PC-9 (cell line): ENCODE measurements around the gene SPAG9. TPM values are rescaled to one million over a fixed set of nuclear protein-coding genes. Genes with fewer than 3 reads are reported as not detected.
A peak's percentile ranks its signal among the peaks of the same experiment; 100 is the strongest.

Experiments used
- BruUV-seq: library from RNA; stranded (reverse); fragments of 400-500 nt; replicated peaks from 2 replicates; lab custom pipeline; 2021; lab: Mats Ljungman, UMichigan
- CTCF ChIA-PET: fragments of 300-600 bp; sonication (Branson Sonifier 250); formaldehyde crosslinking; loops from one replicate; lab custom pipeline; 2022; ENCODE audit warnings: antibody characterized with exemption; lab: Charles Lee
- POLR2A ChIA-PET: fragments of 300-600 bp; sonication (Branson Sonifier 250); formaldehyde crosslinking; loops from one replicate; lab custom pipeline; 2022; ENCODE audit warnings: antibody characterized with exemption; ENCODE audit not compliant: unreplicated experiment; lab: Charles Lee
- DNase-seq, 2 experiments: peaks; one replicate each; pipeline versions ENCODE4 v3.0.0 to v3.0.0-alpha.2; 2015 to 2022; ENCODE audit warnings: mixed read lengths in 1 of 2
- H2AFZ ChIP-seq: fragments of 200-600 bp; sonication (generic); 2 replicates; pipeline ENCODE4 v1.8.1; 2017; ENCODE audit warnings: antibody characterized with exemption
- H3F3A ChIP-seq: fragments of 200-600 bp; sonication (generic); 2 replicates; pipeline ENCODE4 v1.8.1; 2017; ENCODE audit warnings: antibody characterized with exemption, mild to moderate bottlenecking, low read depth; ENCODE audit not compliant: insufficient read depth
- H3K27ac ChIP-seq: fragments of 200-600 bp; sonication (generic); 2 replicates; pipeline ENCODE4 v1.6.1; 2016; ENCODE audit warnings: mixed run types
- H3K27me3 ChIP-seq: fragments of 200-600 bp; sonication (generic); 2 replicates; pipeline ENCODE4 v1.6.1; 2016; ENCODE audit warnings: low read depth, mixed run types; ENCODE audit not compliant: insufficient read depth
- H3K36me3 ChIP-seq: fragments of 200-600 bp; sonication (generic); 2 replicates; pipeline ENCODE4 v1.6.1; 2016; ENCODE audit warnings: low read depth, mixed run types
- H3K4me1 ChIP-seq: fragments of 200-600 bp; sonication (generic); replicated peaks from 2 replicates; pipeline ENCODE4 v1.6.1; 2016; ENCODE audit warnings: mixed run types; ENCODE audit not compliant: insufficient read depth
- H3K4me2 ChIP-seq: fragments of 200-600 bp; sonication (generic); 2 replicates; pipeline ENCODE4 v1.6.1; 2017; ENCODE audit warnings: mixed run types
- H3K4me3 ChIP-seq: fragments of 200-600 bp; sonication (generic); 2 replicates; pipeline ENCODE4 v1.6.1; 2016; ENCODE audit warnings: mixed run types
- H3K79me2 ChIP-seq: fragments of 200-600 bp; sonication (generic); 2 replicates; pipeline ENCODE4 v1.6.1; 2017; ENCODE audit warnings: low read depth, mixed run types
- H3K9me2 ChIP-seq: fragments of 200-600 bp; sonication (generic); 2 replicates; pipeline ENCODE4 v1.8.1; 2017; ENCODE audit warnings: mild to moderate bottlenecking; ENCODE audit not compliant: insufficient read depth
- H3K9me3 ChIP-seq: fragments of 200-600 bp; sonication (generic); 2 replicates; pipeline ENCODE4 v1.8.1; 2016; ENCODE audit warnings: low read depth; ENCODE audit not compliant: insufficient read depth
- H4K20me1 ChIP-seq: fragments of 200-600 bp; sonication (generic); 2 replicates; pipeline ENCODE4 v1.8.1; 2017; ENCODE audit not compliant: insufficient read depth
- EZH2 ChIP-seq: fragments of 200-600 bp; sonication (generic); IDR thresholded peaks from 2 replicates; pipeline ENCODE4 v1.8.0; 2017; ENCODE audit warnings: antibody characterized with exemption, low read depth
- intact Hi-C: fragments of 100-400 bp; cut with micrococcal nuclease; formaldehyde crosslinking; loops from one replicate; pipeline ENCODE4 v1.10.0; 2022; ENCODE audit not compliant: unreplicated experiment
- total RNA-seq: library from RNA; stranded (reverse); gene quantifications from 2 replicates; pipeline ENCODE4 v1.2.3, GENCODE V29; 2021
- TF ChIP-seq, protein P1 (sequence below): fragments of 200-600 bp; sonication (generic); conservative IDR thresholded peaks from 2 replicates; pipeline ENCODE4 v1.6.1; 2017; ENCODE audit warnings: mixed run types, antibody characterized with exemption, mild to moderate bottlenecking, moderate library complexity

Gene SPAG9
- total RNA-seq, 1 experiment from 2014 or later, result 51.8 TPM

DNA sequence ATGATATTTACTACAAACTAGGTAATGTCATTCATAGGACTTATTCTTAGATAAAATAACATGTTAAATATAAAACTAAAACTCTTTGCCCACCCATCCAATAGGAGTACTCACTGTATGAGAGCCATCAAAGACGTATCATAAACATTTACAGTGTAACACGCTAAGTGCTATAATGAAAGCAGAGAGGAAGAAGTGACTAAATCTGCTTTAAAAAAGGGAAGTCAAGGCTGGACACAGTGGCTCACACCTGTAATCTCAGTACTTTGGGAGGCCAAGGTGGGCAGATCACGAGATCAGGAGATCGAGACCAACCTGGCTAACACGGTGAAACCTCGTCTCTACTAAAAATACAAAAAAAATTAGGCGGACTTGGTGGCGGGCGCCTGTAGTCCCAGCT lies 32.4 kb downstream of the SPAG9 start:
- 0 out of 2 replicates have a peak, but pooled peaks cover 7% of the 10 kb centered on the region for H4K20me1 ChIP-seq
- no peak for TF ChIP-seq EZH2
- TF ChIP-seq, protein P1, sequence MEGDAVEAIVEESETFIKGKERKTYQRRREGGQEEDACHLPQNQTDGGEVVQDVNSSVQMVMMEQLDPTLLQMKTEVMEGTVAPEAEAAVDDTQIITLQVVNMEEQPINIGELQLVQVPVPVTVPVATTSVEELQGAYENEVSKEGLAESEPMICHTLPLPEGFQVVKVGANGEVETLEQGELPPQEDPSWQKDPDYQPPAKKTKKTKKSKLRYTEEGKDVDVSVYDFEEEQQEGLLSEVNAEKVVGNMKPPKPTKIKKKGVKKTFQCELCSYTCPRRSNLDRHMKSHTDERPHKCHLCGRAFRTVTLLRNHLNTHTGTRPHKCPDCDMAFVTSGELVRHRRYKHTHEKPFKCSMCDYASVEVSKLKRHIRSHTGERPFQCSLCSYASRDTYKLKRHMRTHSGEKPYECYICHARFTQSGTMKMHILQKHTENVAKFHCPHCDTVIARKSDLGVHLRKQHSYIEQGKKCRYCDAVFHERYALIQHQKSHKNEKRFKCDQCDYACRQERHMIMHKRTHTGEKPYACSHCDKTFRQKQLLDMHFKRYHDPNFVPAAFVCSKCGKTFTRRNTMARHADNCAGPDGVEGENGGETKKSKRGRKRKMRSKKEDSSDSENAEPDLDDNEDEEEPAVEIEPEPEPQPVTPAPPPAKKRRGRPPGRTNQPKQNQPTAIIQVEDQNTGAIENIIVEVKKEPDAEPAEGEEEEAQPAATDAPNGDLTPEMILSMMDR, result no peak
- CTCF ChIA-PET, result no interaction called here

DNA sequence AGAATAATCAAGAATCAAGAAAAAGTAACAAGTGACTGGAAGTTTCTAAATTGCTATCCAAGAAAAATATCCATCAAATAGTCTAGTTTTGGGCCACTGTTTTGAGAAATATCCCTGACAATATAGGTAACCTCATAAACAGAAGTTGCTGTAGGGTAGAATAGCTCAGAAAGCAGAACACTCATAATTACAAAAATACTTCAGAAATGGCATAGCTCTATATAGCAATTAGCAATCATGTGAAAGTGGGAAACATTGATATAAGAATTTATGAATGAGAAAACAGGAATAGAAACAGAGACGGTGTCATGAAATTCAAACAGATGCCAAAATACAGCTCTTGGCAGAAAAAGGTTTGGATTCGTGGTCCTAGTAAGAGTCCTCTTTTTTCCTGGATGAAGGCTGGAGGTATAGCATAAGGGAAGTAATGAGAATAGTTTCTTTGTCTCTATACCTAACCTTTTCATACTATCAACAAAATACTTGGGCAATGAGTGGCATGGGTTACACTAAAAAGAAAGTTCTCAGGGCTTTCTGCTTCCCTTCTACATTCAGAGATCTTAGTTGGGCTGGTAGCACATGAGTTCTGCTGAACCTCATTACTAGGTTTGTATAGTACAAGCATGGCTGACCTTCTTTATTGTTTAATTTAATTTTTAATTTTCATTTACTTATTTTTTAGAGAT lies 33.5 kb downstream of the SPAG9 start:
- H3K36me3 ChIP-seq, result no peaks in the 10 kb centered on the region
- 0 out of 2 replicates have a peak overlapping the region, but pooled peaks have one; percentile 5 for H3K27ac ChIP-seq
- TF ChIP-seq EZH2, result no peak
- TF ChIP-seq, protein P1, result no peak
- intact Hi-C loops, result no loop called here
- no peak for DNase-seq
- no peaks in the 10 kb centered on the region for H3K9me3 ChIP-seq
- no peak overlapping the region for H3K4me2 ChIP-seq
- H4K20me1 ChIP-seq, result 0 out of 2 replicates have a peak, but pooled peaks cover 4% of the 10 kb centered on the region
- H3K27me3 ChIP-seq, result no peaks in the 10 kb centered on the region
- H3K4me3 ChIP-seq, result no peak overlapping the region
- peaks cover 32% of the 10 kb centered on the region for H3F3A ChIP-seq
- no TSS peak for BruUV-seq
- H3K9me2 ChIP-seq, result no peaks in the 10 kb centered on the region
- peaks cover 67% of the 10 kb centered on the region for H3K79me2 ChIP-seq
- CTCF ChIA-PET, result interaction anchor here (0.7 kb wide), 1 partner anchor 85 kb away, joined by 3 read pairs; no protein-coding TSS in a partner anchor
- peaks cover 27% of the 10 kb centered on the region for H3K4me1 ChIP-seq
- no peak overlapping the region for H2AFZ ChIP-seq
- POLR2A ChIA-PET, result no interaction called here

More for the DNA sequence above, 32.4 kb downstream of the SPAG9 start:
- H3K79me2 ChIP-seq, result peaks cover 62% of the 10 kb centered on the region
- no TSS peak for BruUV-seq
- H3K4me1 ChIP-seq, result peaks cover 27% of the 10 kb centered on the region
- H3K27ac ChIP-seq, result 0 out of 2 replicates have a peak overlapping the region, but pooled peaks have one; percentile 5
- intact Hi-C loops, result no loop called here
- H3K36me3 ChIP-seq, result no peaks in the 10 kb centered on the region
- no peaks in the 10 kb centered on the region for H3K9me2 ChIP-seq
- H3F3A ChIP-seq, result peaks cover 32% of the 10 kb centered on the region
- H3K4me3 ChIP-seq, result no peak overlapping the region
- no peak for DNase-seq
- H2AFZ ChIP-seq, result no peak overlapping the region
- no peaks in the 10 kb centered on the region for H3K9me3 ChIP-seq
- no peak overlapping the region for H3K4me2 ChIP-seq
- H3K27me3 ChIP-seq, result no peaks in the 10 kb centered on the region
- POLR2A ChIA-PET, result interaction anchor here (0.6 kb wide), 1 partner anchor 435 kb away, joined by 17 read pairs; no protein-coding TSS in a partner anchor

DNA sequence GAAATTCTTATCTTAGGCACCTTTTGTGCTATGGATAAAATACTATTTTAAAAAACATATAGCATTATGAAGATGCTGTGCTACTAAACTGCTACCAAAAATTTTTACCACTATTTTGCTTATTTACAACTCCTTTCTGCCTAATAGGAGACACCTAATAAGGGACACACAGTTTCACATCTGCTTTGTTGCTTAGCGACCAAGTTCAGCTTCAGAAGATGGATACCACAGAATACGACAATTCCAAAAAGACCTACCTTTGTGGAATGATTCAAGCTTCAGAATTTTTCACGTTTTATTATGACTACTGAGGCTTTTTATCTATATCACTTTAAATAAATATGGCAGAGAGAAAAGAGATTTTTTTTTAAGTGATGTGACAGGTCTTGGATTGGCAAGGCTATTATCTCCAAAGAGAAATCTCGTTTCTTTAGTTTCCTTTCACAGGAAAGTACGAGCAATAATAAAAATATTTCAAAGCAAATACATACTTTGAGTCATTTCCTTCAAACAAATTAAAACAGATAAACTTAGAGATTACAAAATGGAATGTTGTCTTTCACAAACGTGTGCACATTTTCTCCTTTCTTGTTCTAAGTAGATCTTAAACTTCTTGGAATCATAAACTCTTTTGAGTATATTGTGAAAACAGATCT lies 35.4 kb downstream of the SPAG9 start:
- DNase-seq, result peak in 1 of 2 experiments; percentile 89
- TF ChIP-seq, protein P1, result no peak
- TF ChIP-seq EZH2, result no peak
- Histone ChIP-seq H3K9me2 (no peaks in the 10 kb centered on the region), H3K79me2 (peaks cover 67% of the 10 kb centered on the region), H3K27me3 (no peaks in the 10 kb centered on the region), H4K20me1 (0 out of 2 replicates have a peak, but pooled peaks cover 7% of the 10 kb centered on the region), H2AFZ (no peak overlapping the region), H3K36me3 (no peaks in the 10 kb centered on the region), H3K27ac (peak overlapping the region; percentile 69), H3K4me1 (peaks cover 27% of the 10 kb centered on the region), H3K4me2 (peak overlapping the region; percentile 59), H3K9me3 (no peaks in the 10 kb centered on the region), H3F3A (peaks cover 32% of the 10 kb centered on the region), H3K4me3 (peak overlapping the region; percentile 24; the same call in 1 of the 2 replicates)
- BruUV-seq, result no TSS peak
- intact Hi-C loops, result no loop called here
- ChIA-PET CTCF (no interaction called here), POLR2A (no interaction called here)
